PC-9 (cell line): ENCODE results near the gene ZGLP1. TPM values are rescaled to one million over a fixed set of nuclear protein-coding genes. Genes with fewer than 3 reads are reported as not detected.
A peak's percentile ranks its signal among the peaks of the same experiment; 100 is the strongest.

Source experiments
- Bru-seq: library from RNA; stranded (reverse); fragments of 400-500 nt; gene quantifications from one replicate; lab custom pipeline; 2021; lab: Mats Ljungman, UMichigan
- BruChase-seq, 2 experiments: library from RNA; stranded (reverse); fragments of 400-500 nt; gene quantifications; one replicate each; lab custom pipeline; 2021; lab: Mats Ljungman, UMichigan
- BruUV-seq: library from RNA; stranded (reverse); fragments of 400-500 nt; replicated peaks from 2 replicates; lab custom pipeline; 2021; lab: Mats Ljungman, UMichigan
- CTCF ChIA-PET: fragments of 300-600 bp; sonication (Branson Sonifier 250); formaldehyde crosslinking; loops from one replicate; lab custom pipeline; 2022; ENCODE audit warnings: antibody characterized with exemption; lab: Charles Lee
- POLR2A ChIA-PET: fragments of 300-600 bp; sonication (Branson Sonifier 250); formaldehyde crosslinking; loops from one replicate; lab custom pipeline; 2022; ENCODE audit warnings: antibody characterized with exemption; ENCODE audit not compliant: unreplicated experiment; lab: Charles Lee
- DNase-seq, 2 experiments: peaks; one replicate each; pipeline versions ENCODE4 v3.0.0 to v3.0.0-alpha.2; 2015 to 2022; ENCODE audit warnings: mixed read lengths in 1 of 2
- H2AFZ ChIP-seq: fragments of 200-600 bp; sonication (generic); 2 replicates; pipeline ENCODE4 v1.8.1; 2017; ENCODE audit warnings: antibody characterized with exemption
- H3F3A ChIP-seq: fragments of 200-600 bp; sonication (generic); 2 replicates; pipeline ENCODE4 v1.8.1; 2017; ENCODE audit warnings: antibody characterized with exemption, mild to moderate bottlenecking, low read depth; ENCODE audit not compliant: insufficient read depth
- H3K27ac ChIP-seq: fragments of 200-600 bp; sonication (generic); 2 replicates; pipeline ENCODE4 v1.6.1; 2016; ENCODE audit warnings: mixed run types
- H3K27me3 ChIP-seq: fragments of 200-600 bp; sonication (generic); 2 replicates; pipeline ENCODE4 v1.6.1; 2016; ENCODE audit warnings: low read depth, mixed run types; ENCODE audit not compliant: insufficient read depth
- H3K36me3 ChIP-seq: fragments of 200-600 bp; sonication (generic); 2 replicates; pipeline ENCODE4 v1.6.1; 2016; ENCODE audit warnings: low read depth, mixed run types
- H3K4me1 ChIP-seq: fragments of 200-600 bp; sonication (generic); replicated peaks from 2 replicates; pipeline ENCODE4 v1.6.1; 2016; ENCODE audit warnings: mixed run types; ENCODE audit not compliant: insufficient read depth
- H3K4me2 ChIP-seq: fragments of 200-600 bp; sonication (generic); 2 replicates; pipeline ENCODE4 v1.6.1; 2017; ENCODE audit warnings: mixed run types
- H3K4me3 ChIP-seq: fragments of 200-600 bp; sonication (generic); 2 replicates; pipeline ENCODE4 v1.6.1; 2016; ENCODE audit warnings: mixed run types
- H3K79me2 ChIP-seq: fragments of 200-600 bp; sonication (generic); 2 replicates; pipeline ENCODE4 v1.6.1; 2017; ENCODE audit warnings: low read depth, mixed run types
- H3K9me2 ChIP-seq: fragments of 200-600 bp; sonication (generic); 2 replicates; pipeline ENCODE4 v1.8.1; 2017; ENCODE audit warnings: mild to moderate bottlenecking; ENCODE audit not compliant: insufficient read depth
- H3K9me3 ChIP-seq: fragments of 200-600 bp; sonication (generic); 2 replicates; pipeline ENCODE4 v1.8.1; 2016; ENCODE audit warnings: low read depth; ENCODE audit not compliant: insufficient read depth
- H4K20me1 ChIP-seq: fragments of 200-600 bp; sonication (generic); 2 replicates; pipeline ENCODE4 v1.8.1; 2017; ENCODE audit not compliant: insufficient read depth
- EZH2 ChIP-seq: fragments of 200-600 bp; sonication (generic); IDR thresholded peaks from 2 replicates; pipeline ENCODE4 v1.8.0; 2017; ENCODE audit warnings: antibody characterized with exemption, low read depth
- intact Hi-C: fragments of 100-400 bp; cut with micrococcal nuclease; formaldehyde crosslinking; loops from one replicate; pipeline ENCODE4 v1.10.0; 2022; ENCODE audit not compliant: unreplicated experiment
- long read RNA-seq: library from polyadenylated mRNA; stranded (forward); transcript quantifications from one replicate; pipeline ENCODE4 v2.0.0, GENCODE V29; 2022
- total RNA-seq: library from RNA; stranded (reverse); gene quantifications from 2 replicates; pipeline ENCODE4 v1.2.3, GENCODE V29; 2021
- TF ChIP-seq, protein P1 (sequence below): fragments of 200-600 bp; sonication (generic); conservative IDR thresholded peaks from 2 replicates; pipeline ENCODE4 v1.6.1; 2017; ENCODE audit warnings: mixed run types, antibody characterized with exemption, mild to moderate bottlenecking, moderate library complexity

ZGLP1 gene
- total RNA-seq (7.5 and 10.2 TPM in 2 replicates), Bru-seq, nascent RNA (percentile 39 among the genes with signal in this experiment), BruChase-seq, experiment 1, labeled RNA remaining after a 2-hour chase (percentile 59 among the genes with signal in this experiment), BruChase-seq, experiment 2, labeled RNA remaining after a 6-hour chase (percentile 61 among the genes with signal in this experiment)
- long read RNA-seq, partial matches to known transcripts, result 0 of 1 reads
- long read RNA-seq, other reads (novel, unspliced or antisense), result 0 of 1 reads

DNA sequence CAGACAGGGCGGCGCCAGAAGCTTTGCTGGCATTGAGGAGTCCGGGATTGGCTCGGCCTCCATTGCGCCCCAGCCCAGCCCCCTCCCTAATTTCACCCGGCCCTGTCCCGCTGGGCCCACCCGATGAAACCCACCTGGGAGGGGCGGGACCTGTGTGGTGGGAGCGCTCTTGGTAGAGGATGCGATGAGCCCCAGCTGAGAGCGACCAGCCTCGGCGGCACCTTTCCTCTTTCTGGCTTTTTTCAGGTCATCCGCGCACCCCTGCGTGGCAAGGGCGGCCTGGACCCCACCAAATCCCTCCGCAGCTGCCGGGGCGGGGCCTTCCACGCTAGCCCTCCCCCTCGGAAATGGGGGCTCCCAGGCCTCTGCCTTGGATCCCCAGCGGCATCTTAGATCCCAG lies at the start of gene ZGLP1:
Gene ZGLP1 (minus strand): TSS at position 393 of the 400 bp plus-strand sequence.
- no peak within 1 kb of the TSS for H3K4me2 ChIP-seq
- no peak for DNase-seq
- H2AFZ ChIP-seq, result no peak within 1 kb of the TSS
- no peaks in the 10 kb centered on the region for H3K27me3 ChIP-seq
- H3F3A ChIP-seq, result peaks cover 11% of the 10 kb centered on the region; the same call in 1 of the 2 replicates
- H3K4me3 ChIP-seq, result no peak within 1 kb of the TSS
- no peaks in the 10 kb centered on the region for H4K20me1 ChIP-seq
- ChIA-PET CTCF (no interaction called here), POLR2A (no interaction called here)
- TF ChIP-seq, protein P1, sequence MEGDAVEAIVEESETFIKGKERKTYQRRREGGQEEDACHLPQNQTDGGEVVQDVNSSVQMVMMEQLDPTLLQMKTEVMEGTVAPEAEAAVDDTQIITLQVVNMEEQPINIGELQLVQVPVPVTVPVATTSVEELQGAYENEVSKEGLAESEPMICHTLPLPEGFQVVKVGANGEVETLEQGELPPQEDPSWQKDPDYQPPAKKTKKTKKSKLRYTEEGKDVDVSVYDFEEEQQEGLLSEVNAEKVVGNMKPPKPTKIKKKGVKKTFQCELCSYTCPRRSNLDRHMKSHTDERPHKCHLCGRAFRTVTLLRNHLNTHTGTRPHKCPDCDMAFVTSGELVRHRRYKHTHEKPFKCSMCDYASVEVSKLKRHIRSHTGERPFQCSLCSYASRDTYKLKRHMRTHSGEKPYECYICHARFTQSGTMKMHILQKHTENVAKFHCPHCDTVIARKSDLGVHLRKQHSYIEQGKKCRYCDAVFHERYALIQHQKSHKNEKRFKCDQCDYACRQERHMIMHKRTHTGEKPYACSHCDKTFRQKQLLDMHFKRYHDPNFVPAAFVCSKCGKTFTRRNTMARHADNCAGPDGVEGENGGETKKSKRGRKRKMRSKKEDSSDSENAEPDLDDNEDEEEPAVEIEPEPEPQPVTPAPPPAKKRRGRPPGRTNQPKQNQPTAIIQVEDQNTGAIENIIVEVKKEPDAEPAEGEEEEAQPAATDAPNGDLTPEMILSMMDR, result no peak
- no peak for TF ChIP-seq EZH2
- peaks cover 2% of the 10 kb centered on the region for H3K4me1 ChIP-seq
- H3K9me2 ChIP-seq, result no peaks in the 10 kb centered on the region
- no peaks in the 10 kb centered on the region; the same call in 1 of the 2 replicates for H3K36me3 ChIP-seq
- intact Hi-C loops, result no loop called here
- BruUV-seq, result no TSS peak
- H3K27ac ChIP-seq, result no peak within 1 kb of the TSS
- H3K79me2 ChIP-seq, result peaks cover 5% of the 10 kb centered on the region; the same call in 1 of the 2 replicates
- no peaks in the 10 kb centered on the region for H3K9me3 ChIP-seq

DNA sequence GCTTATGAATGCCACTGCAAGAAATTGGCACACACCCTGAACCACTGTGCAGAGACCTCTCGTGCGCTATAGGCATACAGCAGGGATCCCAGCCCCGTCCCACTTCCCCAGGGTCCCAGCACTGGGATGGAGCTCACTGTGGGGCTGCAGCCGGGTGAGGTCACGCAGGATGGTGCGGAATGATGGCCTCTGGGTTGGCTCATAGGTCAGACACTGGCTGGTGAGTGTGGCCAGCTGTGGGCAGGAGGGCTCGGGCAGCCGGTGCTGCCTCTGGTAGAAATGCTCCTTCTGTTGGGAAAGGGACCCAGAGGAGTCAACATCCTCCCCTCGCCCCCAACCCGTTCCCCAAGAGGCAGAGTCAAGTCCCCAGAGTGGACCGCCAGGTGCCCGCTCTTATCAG lies 46.8 kb upstream of the ZGLP1 start:
- Histone ChIP-seq H3K27me3 (no peaks in the 10 kb centered on the region), H4K20me1 (no peaks in the 10 kb centered on the region), H3K27ac (no peak overlapping the region), H3F3A (no peaks in the 10 kb centered on the region), H2AFZ (no peak overlapping the region), H3K4me1 (no peaks in the 10 kb centered on the region), H3K36me3 (peaks cover 13% of the 10 kb centered on the region; the same call in 1 of the 2 replicates), H3K79me2 (no peaks in the 10 kb centered on the region), H3K4me3 (no peak overlapping the region), H3K9me3 (no peaks in the 10 kb centered on the region), H3K9me2 (no peaks in the 10 kb centered on the region), H3K4me2 (no peak overlapping the region)
- BruUV-seq, result no TSS peak
- TF ChIP-seq, protein P1, result no peak
- TF ChIP-seq EZH2, result no peak
- DNase-seq, result no peak
- intact Hi-C loops, result no loop called here
- POLR2A ChIA-PET, result no interaction called here
- CTCF ChIA-PET, result no interaction called here

DNA sequence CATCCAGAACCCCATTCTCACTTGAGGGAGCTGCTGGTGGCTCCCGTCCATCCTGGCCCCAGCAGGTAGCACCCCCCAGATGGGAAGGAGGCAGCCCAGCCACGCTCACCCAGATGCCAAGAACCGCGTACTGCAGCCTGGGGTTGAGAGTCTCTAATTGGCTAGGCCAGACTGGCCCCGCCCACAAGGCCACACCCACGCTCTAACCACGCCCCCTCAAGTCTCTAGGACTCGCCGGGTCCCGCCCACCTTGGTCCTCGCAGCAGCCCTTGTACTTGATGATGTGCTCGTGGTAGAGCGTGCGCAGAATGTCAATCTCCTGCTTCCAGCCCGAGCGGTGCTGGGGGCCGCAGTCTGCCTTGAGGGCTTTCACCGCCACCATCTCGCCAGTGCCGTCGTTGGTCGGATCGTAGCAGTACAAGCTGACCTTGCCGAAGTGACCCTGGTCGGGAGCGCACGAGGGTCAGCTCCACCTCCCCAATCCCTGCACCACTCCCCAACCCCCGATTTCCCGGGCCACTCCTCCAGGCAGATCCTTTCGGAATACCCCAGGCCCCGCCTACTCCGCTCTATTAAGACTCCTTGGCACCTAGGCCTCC lies 44.3 kb upstream of the ZGLP1 start:
- intact Hi-C loops, result no loop called here
- H3K4me1 ChIP-seq, result no peaks in the 10 kb centered on the region

More for the DNA sequence above, 44.3 kb upstream of the ZGLP1 start:
- Histone ChIP-seq H3K4me2 (no peak overlapping the region), H3F3A (peaks cover 7% of the 10 kb centered on the region; the same call in 1 of the 2 replicates), H4K20me1 (no peaks in the 10 kb centered on the region), H3K36me3 (peaks cover 13% of the 10 kb centered on the region; the same call in 1 of the 2 replicates), H3K9me2 (no peaks in the 10 kb centered on the region), H3K4me3 (no peak overlapping the region), H3K27me3 (no peaks in the 10 kb centered on the region), H3K27ac (no peak overlapping the region), H2AFZ (no peak overlapping the region), H3K79me2 (no peaks in the 10 kb centered on the region), H3K9me3 (no peaks in the 10 kb centered on the region)
- BruUV-seq, result no TSS peak
- no peak for DNase-seq
- TF ChIP-seq EZH2, result no peak
- TF ChIP-seq, protein P1, result no peak
- ChIA-PET POLR2A (no interaction called here), CTCF (no interaction called here)
